ENCODE data around the gene GLI1. TPM values are rescaled to one million over a fixed set of nuclear protein-coding genes. Genes with fewer than 3 reads are reported as not detected.
"Not testable (repeated sequence)": the region's sequence is repeated elsewhere in the genome, so short reads cannot be mapped to it uniquely, and the experiment has no call there.

Gene GLI1
- total RNA-seq, 1 donor from 2014 or later = 1.3 TPM

DNA sequence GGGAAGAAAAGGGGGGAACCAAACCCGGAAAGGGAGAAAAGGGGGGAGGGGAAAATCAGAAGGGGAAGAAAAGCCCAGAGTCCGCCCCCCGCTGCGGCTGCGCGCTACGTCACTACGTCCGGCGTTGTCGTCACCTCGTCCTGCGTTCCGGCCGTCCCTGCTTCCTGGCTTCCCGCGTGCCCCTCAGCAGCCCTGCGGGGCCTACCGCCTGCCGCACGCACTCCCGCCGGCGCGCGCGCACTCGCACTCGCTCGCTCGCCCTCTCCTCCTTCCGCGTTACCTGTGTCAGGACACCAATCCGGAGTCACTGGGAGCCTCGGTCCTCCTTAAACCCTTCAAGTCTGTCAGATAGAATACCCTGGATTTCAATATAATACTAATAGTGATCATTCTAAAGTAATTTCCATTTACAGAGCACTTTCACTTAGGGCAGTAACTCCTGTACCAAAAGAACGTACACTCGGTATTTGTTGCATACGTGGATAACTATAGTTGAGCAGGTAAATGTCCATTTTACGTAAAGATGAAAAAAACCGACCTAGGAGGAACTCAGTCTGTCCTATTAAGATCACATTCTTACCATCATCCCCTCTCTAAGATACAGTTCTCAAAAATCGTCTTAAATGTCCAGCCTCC lies 28.5 kb upstream of the GLI1 start, which contains the start of gene R3HDM2:
TSS of gene R3HDM2 (minus strand) at position 113 of the 636 bp plus-strand sequence. CDS start 120,615 bp downstream, outside the sequence.
- Mint-ChIP-seq H3K36me3 (ENCODE audit: low read depth) (peaks cover 12% of the 10 kb centered on the region), H3K4me1 (ENCODE audit: low read depth) (peaks cover 30% of the 10 kb centered on the region), H3K27me3 (ENCODE audit: low read depth) (no peaks in the 10 kb centered on the region), H3K4me3 (ENCODE audit: low read depth) (peak within 1 kb of the TSS; percentile 93), H3K27ac (peak within 1 kb of the TSS; percentile 97), H3K9me3 (no peaks in the 10 kb centered on the region)
- peak; percentile 91 for DNase-seq (ENCODE audit: low spot score)
- intact Hi-C loops (cut with micrococcal nuclease) = loop anchor here (1.0 to 2.0 kb wide), 2 partner anchors 22 to 28 kb away; partner anchors contain the start of gene GLI1

DNA sequence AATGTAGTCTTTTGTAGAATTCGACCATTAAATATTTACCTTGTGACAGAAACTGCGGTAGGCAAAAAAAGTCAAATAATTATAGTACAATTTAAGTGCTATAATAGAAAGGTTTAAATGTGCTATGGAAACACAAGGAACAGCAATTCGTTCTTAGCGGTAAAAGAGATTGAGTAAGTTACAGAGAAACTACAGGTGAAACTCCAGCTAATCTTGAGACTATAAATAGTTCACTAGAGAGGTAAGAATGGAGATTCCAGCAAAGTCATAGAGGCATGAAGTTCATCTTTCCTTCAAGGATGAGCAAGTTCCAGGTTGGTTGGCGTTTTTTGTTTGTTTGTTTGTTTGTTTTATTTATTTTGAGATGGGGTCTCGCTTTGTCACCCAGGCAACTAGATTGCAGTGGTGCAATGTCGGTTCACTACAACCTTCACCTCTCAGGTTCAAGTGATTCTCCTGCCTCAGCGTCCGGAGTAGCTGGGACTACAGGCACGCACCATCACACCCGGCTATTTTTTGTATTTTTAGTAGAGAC lies 27.9 kb upstream of the GLI1 start:
- intact Hi-C loops (cut with micrococcal nuclease) = loop anchor here (1.0 to 2.0 kb wide), 2 partner anchors 21 to 28 kb away; partner anchors contain the start of gene GLI1
- H3K4me1 Mint-ChIP-seq (ENCODE audit: low read depth) = peaks cover 26% of the 10 kb centered on the region
- H3K27me3 Mint-ChIP-seq (ENCODE audit: low read depth) = no peaks in the 10 kb centered on the region
- peak overlapping the region; percentile 87 for H3K4me3 Mint-ChIP-seq (ENCODE audit: low read depth)
- no peak for DNase-seq (ENCODE audit: low spot score)
- H3K9me3 Mint-ChIP-seq = no peaks in the 10 kb centered on the region
- H3K36me3 Mint-ChIP-seq (ENCODE audit: low read depth) = peaks cover 8% of the 10 kb centered on the region
- peak overlapping the region; percentile 95 for H3K27ac Mint-ChIP-seq

DNA sequence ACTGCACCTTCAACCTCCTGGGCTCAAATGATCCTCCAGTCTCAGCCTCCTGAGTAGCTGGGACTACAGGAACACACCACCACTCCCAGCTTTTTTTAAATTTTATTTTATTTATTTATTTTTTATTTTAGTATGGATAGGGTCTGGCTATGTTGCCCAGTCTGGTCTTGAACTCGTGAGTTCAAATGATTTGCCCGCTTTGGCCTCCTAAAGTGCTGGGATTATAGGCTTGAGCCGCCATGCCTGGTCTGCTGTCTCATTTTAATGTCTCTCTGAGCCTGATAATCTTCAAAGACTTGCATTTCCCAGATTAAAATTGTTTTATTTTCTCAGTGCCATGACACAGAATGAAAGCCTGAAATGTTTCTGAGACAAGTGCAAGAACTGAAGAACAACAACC lies 26.2 kb upstream of the GLI1 start:
- intact Hi-C loops (cut with micrococcal nuclease) = no loop called here
- H3K4me1 Mint-ChIP-seq (ENCODE audit: low read depth) = peaks cover 23% of the 10 kb centered on the region

DNA sequence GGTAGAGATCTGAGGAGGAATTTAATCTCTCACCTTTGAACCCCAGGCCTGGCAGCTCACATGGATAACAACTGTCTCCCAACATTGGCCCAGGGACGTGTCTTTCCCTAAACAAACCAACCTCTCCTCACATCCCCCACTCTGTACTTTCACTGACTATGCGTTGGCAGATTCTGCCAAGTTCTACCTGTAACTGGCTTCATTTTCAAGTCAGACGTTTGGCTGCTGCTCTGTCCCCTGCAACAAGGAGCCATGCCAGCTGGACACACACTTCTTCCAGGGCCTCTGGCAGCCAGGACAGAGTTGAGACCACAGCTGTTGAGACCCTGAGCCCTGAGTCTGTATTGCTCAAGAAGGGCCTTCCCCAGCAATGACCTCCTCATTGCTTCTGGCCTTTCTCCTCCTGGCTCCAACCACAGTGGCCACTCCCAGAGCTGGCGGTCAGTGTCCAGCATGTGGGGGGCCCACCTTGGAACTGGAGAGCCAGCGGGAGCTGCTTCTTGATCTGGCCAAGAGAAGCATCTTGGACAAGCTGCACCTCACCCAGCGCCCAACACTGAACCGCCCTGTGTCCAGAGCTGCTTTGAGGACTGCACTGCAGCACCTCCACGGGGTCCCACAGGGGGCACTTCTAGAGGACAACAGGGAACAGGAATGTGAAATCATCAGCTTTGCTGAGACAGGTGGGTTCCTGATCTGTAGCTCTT lies 24.9 kb upstream of the GLI1 start, which contains the start of gene INHBC:
TSS of gene INHBC (plus strand) at position 268 of the 707 bp plus-strand sequence. CDS start at position 371, 103 bp downstream.
- Mint-ChIP-seq H3K4me3 (ENCODE audit: low read depth) (peak within 1 kb of the TSS; percentile 41), H3K4me1 (ENCODE audit: low read depth) (peaks cover 16% of the 10 kb centered on the region), H3K36me3 (ENCODE audit: low read depth) (no peaks in the 10 kb centered on the region), H3K27ac (peak within 1 kb of the TSS; percentile 75), H3K27me3 (ENCODE audit: low read depth) (peaks cover 2% of the 10 kb centered on the region), H3K9me3 (no peaks in the 10 kb centered on the region)
- intact Hi-C loops (cut with micrococcal nuclease) = no loop called here
- no peak for DNase-seq (ENCODE audit: low spot score)

More for the DNA sequence above, 26.2 kb upstream of the GLI1 start:
- no peaks in the 10 kb centered on the region for H3K27me3 Mint-ChIP-seq (ENCODE audit: low read depth)
- no peak overlapping the region for H3K4me3 Mint-ChIP-seq (ENCODE audit: low read depth)
- H3K36me3 Mint-ChIP-seq (ENCODE audit: low read depth) = peaks cover 4% of the 10 kb centered on the region
- H3K9me3 Mint-ChIP-seq = no peaks in the 10 kb centered on the region
- H3K27ac Mint-ChIP-seq = no peak overlapping the region
- no peak for DNase-seq (ENCODE audit: low spot score)

DNA sequence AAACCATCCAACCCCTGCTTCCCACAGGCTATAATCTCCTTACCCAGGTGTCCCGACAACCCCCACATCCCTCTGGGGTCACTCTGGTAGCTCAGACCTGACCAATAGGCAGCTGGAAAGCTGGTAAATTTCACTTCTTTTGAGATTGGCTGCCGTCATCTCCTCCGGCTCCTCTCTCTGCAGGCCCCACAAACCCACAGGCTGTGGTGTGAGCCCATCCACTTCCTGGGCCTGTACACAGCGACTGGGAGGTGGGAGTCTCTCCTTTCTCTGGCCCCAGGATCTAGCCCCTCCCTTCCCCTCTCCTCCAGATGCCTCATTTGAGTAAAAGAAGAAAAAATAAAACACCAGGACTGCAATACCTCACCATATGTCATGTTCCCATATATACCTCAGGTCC lies 24.3 kb upstream of the GLI1 start:
- peak overlapping the region; percentile 41 for H3K4me3 Mint-ChIP-seq (ENCODE audit: low read depth)
- H3K36me3 Mint-ChIP-seq (ENCODE audit: low read depth) = no peaks in the 10 kb centered on the region
- peaks cover 2% of the 10 kb centered on the region for H3K27me3 Mint-ChIP-seq (ENCODE audit: low read depth)
- DNase-seq (ENCODE audit: low spot score) = no peak
- H3K9me3 Mint-ChIP-seq = no peaks in the 10 kb centered on the region
- peak overlapping the region; percentile 75 for H3K27ac Mint-ChIP-seq
- intact Hi-C loops (cut with micrococcal nuclease) = no loop called here
- H3K4me1 Mint-ChIP-seq (ENCODE audit: low read depth) = peaks cover 13% of the 10 kb centered on the region

DNA sequence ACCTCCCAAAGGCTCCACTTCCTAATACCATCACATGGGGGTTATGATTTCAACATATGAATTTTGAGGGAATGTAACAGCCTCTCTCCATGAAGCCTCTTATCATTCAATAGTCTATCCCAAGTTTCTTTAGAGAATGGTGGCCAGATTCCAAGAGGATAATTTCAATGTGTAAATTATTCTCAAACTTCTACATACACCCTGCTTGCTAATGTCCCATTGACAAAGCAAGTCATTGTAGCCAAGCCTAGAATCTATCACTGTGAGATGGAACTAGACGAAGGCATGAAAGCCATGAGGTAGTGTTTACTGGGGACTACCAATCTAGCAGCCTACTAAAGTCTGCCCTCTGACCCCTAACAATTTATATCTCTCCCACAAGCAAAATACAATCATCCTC lies 21.2 kb upstream of the GLI1 start:
- Mint-ChIP-seq H3K4me3 (ENCODE audit: low read depth) (no peak overlapping the region), H3K36me3 (ENCODE audit: low read depth) (peaks cover 3% of the 10 kb centered on the region), H3K4me1 (ENCODE audit: low read depth) (peaks cover 4% of the 10 kb centered on the region), H3K27ac (no peak overlapping the region), H3K9me3 (peaks cover 7% of the 10 kb centered on the region), H3K27me3 (ENCODE audit: low read depth) (peaks cover 9% of the 10 kb centered on the region)
- intact Hi-C loops (cut with micrococcal nuclease) = no loop called here
- no peak for DNase-seq (ENCODE audit: low spot score)

DNA sequence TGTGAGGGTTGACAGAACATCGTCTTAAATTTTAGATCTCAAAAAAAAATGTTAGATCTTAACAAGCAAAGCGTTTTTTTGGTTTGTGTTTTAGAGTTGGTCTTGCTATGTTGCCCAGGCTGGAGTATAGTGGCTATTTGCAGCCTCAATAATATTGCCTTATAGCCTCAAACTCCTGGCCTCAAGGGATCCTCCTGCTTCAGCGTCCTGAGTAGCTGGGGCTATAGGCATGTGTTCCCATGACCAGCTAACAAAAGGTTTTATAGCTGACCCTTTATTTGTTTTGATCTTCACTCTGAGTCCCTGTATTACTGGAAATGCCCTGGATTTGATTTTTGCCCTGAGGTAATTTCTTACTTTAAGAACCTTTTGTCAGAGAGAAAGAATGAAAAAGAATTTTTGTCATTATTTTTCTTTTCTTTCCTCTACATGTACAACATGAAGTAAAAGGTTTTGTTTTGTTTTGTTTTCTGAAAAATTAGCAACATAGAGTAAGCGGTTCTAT lies 19.8 kb upstream of the GLI1 start:
- Mint-ChIP-seq H3K27me3 (ENCODE audit: low read depth) (peaks cover 9% of the 10 kb centered on the region), H3K4me1 (ENCODE audit: low read depth) (peaks cover 6% of the 10 kb centered on the region), H3K36me3 (ENCODE audit: low read depth) (peaks cover 3% of the 10 kb centered on the region), H3K9me3 (peaks cover 7% of the 10 kb centered on the region), H3K4me3 (ENCODE audit: low read depth) (no peak overlapping the region), H3K27ac (no peak overlapping the region)
- intact Hi-C loops (cut with micrococcal nuclease) = no loop called here
- no peak for DNase-seq (ENCODE audit: low spot score)

DNA sequence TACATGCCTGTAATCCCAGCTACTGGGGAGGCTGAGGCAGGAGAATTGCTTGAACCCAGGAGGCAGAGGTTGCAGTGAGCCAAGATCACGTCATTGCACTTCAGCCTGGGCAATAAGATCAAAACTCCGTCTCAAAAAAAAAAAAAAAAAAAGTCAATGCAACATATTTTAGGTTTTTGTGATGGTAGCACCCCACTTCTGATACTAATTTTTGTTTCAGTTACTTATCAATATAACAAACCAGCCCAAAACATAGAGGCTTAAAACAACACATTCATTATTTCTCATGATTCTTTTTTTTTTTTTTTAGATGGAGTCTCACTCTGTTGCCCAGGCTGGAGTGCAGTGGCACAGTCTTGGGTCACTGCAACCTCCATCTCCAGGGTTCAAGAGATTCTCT lies 18.2 kb upstream of the GLI1 start:
- DNase-seq (ENCODE audit: low spot score); H3K27ac Mint-ChIP-seq; intact Hi-C loops (cut with micrococcal nuclease); H3K27me3 Mint-ChIP-seq (ENCODE audit: low read depth); H3K9me3 Mint-ChIP-seq; H3K4me3 Mint-ChIP-seq (ENCODE audit: low read depth); H3K4me1 Mint-ChIP-seq (ENCODE audit: low read depth); H3K36me3 Mint-ChIP-seq (ENCODE audit: low read depth): not testable (repeated sequence)

DNA sequence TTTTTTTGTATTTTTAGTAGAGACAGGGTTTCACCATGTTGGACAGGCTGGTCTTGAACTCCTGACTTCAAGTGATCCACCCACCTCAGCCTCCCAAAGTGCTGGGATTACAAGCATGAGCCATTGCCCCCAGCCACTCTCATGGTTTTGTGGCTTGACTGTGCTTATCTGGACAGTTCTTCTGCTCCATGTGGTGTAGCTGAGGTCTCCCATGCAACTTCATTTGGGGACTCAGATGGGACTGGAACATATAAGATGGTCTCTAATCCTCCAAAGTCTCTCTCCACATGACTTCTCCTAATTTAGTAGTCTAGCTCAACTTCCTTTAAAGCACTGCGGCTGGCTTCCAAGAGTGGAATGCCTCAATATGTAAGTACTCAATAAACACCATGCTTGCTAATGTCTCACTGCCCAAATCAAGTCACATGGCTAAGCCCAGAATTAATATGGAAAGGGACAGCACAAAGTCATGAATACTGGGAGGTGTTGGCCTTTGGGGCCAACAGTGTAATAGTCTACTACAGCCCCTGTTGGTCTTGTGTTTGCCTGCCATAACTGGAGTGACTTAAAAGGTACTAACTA lies 17.6 kb upstream of the GLI1 start:
- H3K4me3 Mint-ChIP-seq (ENCODE audit: low read depth) = no peak overlapping the region
- H3K36me3 Mint-ChIP-seq (ENCODE audit: low read depth) = peaks cover 3% of the 10 kb centered on the region
- H3K4me1 Mint-ChIP-seq (ENCODE audit: low read depth) = peaks cover 11% of the 10 kb centered on the region
- intact Hi-C loops (cut with micrococcal nuclease) = no loop called here
- H3K9me3 Mint-ChIP-seq = peaks cover 7% of the 10 kb centered on the region
- DNase-seq (ENCODE audit: low spot score) = no peak
- no peak overlapping the region for H3K27ac Mint-ChIP-seq
- H3K27me3 Mint-ChIP-seq (ENCODE audit: low read depth) = peaks cover 9% of the 10 kb centered on the region

DNA sequence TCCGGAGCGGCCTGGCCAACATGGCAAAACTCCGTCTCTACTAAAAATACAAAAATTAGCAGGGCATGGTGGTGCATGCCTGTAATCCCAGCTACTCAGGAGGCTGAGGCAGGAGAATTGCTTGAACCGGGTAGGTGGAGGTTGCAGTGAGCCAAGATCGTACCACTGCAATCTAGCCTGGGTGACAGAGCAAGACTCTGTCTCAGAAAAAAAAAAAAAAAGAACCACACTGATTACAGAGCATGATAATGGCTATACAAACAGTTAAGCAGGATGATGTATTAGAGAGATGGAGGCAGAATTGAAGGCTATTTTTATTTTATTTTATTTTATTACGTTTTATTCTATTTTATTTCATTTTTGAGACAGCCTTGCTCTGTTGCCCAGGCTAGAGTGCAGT lies 15.2 kb upstream of the GLI1 start:
- intact Hi-C loops (cut with micrococcal nuclease); H3K36me3 Mint-ChIP-seq (ENCODE audit: low read depth); DNase-seq (ENCODE audit: low spot score); H3K27me3 Mint-ChIP-seq (ENCODE audit: low read depth); H3K9me3 Mint-ChIP-seq; H3K4me3 Mint-ChIP-seq (ENCODE audit: low read depth): not testable (repeated sequence)
- Mint-ChIP-seq H3K27ac (peak overlapping the region; percentile 52), H3K4me1 (ENCODE audit: low read depth) (peaks cover 11% of the 10 kb centered on the region)

DNA sequence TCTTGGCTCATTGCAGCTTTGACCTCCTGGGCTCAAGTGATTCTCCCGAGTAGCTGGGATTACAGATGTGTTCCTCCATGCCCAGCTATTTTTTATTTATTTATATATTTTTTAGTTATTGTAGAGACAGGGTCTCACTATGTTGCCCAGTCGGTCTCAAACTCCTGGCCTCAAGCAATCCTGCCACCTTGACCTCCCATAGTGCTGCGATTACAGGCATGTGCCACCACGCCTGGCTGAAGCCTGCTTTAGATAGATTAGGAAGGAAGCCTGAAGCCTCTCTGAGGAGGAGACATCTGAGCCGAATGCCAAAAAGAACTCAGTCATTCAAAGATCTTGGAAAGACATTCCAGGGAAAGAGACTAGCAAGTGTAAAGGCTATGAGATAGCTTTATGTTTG lies 14.8 kb upstream of the GLI1 start:
- Mint-ChIP-seq H3K27ac (peak overlapping the region; percentile 9), H3K36me3 (ENCODE audit: low read depth) (peaks cover 3% of the 10 kb centered on the region), H3K9me3 (peaks cover 7% of the 10 kb centered on the region), H3K27me3 (ENCODE audit: low read depth) (peaks cover 7% of the 10 kb centered on the region), H3K4me3 (ENCODE audit: low read depth) (no peak overlapping the region), H3K4me1 (ENCODE audit: low read depth) (peaks cover 11% of the 10 kb centered on the region)
- intact Hi-C loops (cut with micrococcal nuclease) = no loop called here
- DNase-seq (ENCODE audit: low spot score) = no peak

DNA sequence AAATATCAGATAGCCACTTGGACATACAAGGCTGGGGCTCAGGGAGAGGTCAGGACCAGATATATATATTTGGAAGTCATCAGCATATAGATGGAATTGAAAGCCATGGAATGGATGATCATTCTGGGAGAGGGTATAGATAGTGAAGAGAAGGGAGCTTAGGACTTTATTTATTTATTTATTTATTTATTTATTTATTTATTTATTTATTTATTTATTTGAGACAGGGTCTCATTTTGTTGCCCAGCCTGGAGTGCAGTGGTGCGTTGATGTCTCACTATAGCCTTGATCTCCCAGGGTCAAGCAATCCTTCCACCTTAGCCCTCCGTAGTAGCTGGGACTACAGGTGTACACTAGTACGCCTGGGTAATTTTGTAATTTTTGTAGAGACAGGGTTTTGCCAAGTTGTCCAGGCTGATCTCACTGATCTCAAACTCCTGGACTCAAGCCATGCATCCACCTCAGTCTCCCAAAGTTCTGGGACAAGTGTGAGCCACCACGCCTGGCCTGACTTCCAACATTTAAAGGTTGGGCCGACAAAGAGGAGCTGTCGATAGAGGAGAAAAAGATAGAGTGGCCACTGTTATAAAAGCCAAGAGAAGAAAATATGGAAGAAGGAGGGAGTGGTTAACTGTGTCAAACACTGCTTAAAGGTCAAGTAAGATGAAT lies 13.2 kb upstream of the GLI1 start:
- Mint-ChIP-seq H3K9me3 (peaks cover 7% of the 10 kb centered on the region), H3K36me3 (ENCODE audit: low read depth) (peaks cover 3% of the 10 kb centered on the region), H3K4me1 (ENCODE audit: low read depth) (peaks cover 20% of the 10 kb centered on the region), H3K27ac (no peak overlapping the region), H3K4me3 (ENCODE audit: low read depth) (no peak overlapping the region), H3K27me3 (ENCODE audit: low read depth) (peaks cover 2% of the 10 kb centered on the region)
- intact Hi-C loops (cut with micrococcal nuclease) = no loop called here
- DNase-seq (ENCODE audit: low spot score) = no peak
